Fibroblast of the aortic adventitia (primary cell): ENCODE data around the gene POU6F1. TPM values are rescaled to one million over a fixed set of nuclear protein-coding genes. Genes with fewer than 3 reads are reported as not detected.

ENCODE experiments used
- DNase-seq: peaks from one replicate; pipeline ENCODE4 v3.0.0-alpha.2; 2010; ENCODE audit warnings: low read depth
- H3K4me3 ChIP-seq: 2 replicates; pipeline ENCODE4 v1.5.1; 2011; ENCODE audit warnings: low read depth, mild to moderate bottlenecking, control low read depth, low read length, moderate library complexity
- total RNA-seq: library from RNA; depleted of rRNA; stranded (reverse); fragments of >200 nt; gene quantifications from 2 replicates; pipeline ENCODE4 v1.2.3, GENCODE V29; 2012; ENCODE audit warnings: low replicate concordance
- TF ChIP-seq, protein P1 (sequence below): IDR thresholded peaks from 2 replicates; pipeline ENCODE4 v1.5.1; 2011; ENCODE audit warnings: mild to moderate bottlenecking, low read length, control low read depth, inconsistent platforms; ENCODE audit not compliant: insufficient read depth

POU6F1 gene
- total RNA-seq, 1 donor, result 5.7 TPM

DNA sequence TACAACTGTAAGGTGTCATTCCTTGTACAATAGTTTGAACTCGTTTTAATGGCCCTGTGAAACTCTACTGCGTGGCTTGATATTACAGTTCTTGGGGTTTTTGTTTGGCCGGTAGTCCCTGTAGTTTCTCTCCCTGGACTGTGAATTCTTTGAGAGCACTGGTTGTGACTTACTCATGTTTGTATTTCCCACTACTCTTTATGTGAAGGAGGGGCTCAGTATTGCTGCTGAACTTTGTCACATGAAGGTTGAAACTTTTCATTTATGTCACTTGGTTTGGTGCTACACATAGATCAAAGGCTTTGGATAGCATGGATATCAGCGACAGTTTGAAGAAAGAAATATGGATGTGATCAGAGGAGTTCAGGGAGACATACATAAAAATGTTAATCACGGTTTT lies 1.5 kb upstream of the POU6F1 start:
- DNase-seq, result no peak
- TF ChIP-seq, protein P1, sequence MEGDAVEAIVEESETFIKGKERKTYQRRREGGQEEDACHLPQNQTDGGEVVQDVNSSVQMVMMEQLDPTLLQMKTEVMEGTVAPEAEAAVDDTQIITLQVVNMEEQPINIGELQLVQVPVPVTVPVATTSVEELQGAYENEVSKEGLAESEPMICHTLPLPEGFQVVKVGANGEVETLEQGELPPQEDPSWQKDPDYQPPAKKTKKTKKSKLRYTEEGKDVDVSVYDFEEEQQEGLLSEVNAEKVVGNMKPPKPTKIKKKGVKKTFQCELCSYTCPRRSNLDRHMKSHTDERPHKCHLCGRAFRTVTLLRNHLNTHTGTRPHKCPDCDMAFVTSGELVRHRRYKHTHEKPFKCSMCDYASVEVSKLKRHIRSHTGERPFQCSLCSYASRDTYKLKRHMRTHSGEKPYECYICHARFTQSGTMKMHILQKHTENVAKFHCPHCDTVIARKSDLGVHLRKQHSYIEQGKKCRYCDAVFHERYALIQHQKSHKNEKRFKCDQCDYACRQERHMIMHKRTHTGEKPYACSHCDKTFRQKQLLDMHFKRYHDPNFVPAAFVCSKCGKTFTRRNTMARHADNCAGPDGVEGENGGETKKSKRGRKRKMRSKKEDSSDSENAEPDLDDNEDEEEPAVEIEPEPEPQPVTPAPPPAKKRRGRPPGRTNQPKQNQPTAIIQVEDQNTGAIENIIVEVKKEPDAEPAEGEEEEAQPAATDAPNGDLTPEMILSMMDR, result no peak
- no peak overlapping the region for H3K4me3 ChIP-seq

DNA sequence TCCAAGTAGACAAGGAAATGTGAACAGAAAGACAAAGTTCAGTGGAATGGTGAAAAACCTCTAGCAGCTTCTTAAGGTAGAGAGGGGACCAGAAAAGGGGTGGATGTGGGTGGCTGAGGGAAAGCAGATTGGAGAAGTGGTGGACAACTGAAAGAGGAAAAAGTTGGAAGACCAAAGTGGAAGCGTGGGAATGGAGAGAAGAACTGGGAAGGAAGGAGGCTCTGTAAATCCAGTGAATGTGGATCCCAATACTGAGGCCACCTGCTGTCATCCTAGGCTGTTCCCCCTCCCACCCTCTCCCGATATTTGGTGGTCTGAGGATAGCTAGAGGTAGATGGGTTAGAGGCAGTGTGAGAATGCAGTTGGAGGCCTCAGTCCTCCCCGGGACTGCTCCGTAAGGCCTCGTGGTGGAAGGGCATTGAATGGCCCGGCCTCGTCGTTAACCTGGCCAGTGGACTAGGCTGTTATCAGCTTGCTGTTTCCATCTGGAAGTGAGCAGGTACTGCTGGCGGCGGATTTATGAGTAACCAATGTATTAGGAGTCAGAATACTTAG lies 822 bp upstream of the POU6F1 start:
- H3K4me3 ChIP-seq, result peak overlapping the region; percentile 78
- TF ChIP-seq, protein P1, result no peak
- no peak for DNase-seq

DNA sequence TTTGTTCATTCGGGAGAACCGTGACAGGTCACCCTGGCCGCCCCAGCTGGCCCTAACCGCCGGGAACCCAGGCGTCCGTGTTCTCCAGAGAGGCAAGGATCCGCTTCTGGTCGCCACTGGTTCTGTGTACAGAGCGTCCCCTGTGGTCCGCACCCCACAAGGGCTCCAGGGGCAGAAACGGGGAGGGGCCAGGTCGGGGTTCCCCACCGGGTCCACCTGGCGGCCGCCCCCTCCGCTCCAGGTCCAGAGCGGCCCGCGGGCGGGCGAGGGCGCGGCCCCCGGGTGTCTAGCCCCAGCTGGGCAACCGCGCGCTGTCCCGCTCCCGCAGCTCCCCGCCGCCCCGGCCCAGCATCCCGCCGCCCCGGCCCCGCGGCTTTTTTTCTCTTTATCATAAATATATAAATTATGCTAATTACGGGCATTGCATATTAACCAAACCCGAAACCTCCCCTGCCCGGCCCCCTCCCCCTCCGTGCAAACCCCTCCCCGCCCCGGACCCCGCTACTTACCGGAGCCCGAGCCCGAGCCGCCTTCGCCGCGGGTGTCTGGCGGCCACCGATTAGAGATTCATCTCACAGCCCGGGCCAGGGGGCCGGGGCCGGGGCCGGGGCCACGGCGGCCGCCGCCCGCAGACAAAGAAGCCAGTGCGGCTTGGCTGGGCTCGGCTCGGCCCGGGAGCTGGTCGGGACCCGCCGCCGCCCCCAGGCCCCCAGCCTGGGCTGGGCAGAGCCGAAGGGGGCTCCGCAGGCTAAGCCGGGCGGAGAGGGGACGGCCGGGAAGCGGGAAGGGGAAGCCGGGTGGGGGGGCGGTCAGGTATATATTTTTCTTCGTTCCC lies 512 bp downstream of the POU6F1 start:
- TF ChIP-seq, protein P1, result peak; percentile 31
- peak overlapping the region; percentile 78 for H3K4me3 ChIP-seq
- DNase-seq, result no peak

DNA sequence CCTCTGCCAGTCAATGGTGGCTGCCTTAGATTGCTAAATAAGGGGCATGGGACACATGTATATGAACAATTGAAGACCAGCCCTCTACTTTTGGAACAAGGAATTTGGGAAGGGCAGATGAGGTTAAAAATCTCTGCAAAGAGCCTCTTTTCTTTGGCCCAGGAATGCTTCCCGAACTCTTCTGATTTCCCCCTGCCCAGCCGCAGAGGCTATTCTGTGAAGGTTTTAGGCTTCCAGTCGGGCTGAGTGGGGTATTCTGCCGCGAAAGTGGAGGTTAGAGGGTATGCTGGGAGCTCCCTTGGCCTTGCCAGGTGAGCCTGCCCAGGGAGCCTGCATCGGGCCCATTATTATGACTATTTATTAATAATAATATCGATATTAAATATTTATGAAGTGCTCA lies 1.2 kb downstream of the POU6F1 start:
- H3K4me3 ChIP-seq, result peak overlapping the region; percentile 78
- TF ChIP-seq, protein P1, result no peak
- no peak for DNase-seq

DNA sequence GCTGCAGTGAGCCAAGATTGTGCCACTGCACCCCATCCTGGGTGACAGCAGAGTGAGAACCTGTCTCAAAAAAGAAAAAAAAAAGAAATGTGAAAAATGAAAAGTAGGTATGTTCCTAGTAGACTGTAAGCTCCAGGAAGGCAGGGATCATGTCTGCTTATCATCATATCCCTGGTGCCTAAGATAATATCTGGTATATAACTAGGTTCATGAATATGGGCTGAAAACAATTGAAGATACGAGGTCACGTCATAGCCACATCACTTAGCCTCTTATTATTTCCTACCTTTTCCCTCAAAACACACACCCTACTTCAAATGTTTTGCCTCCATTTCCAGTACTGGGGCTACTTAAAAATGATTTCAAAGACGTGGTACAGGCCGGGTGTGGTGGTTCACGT lies 3.0 kb downstream of the POU6F1 start:
- no peak for DNase-seq
- no peak overlapping the region for H3K4me3 ChIP-seq
- TF ChIP-seq, protein P1, result no peak

DNA sequence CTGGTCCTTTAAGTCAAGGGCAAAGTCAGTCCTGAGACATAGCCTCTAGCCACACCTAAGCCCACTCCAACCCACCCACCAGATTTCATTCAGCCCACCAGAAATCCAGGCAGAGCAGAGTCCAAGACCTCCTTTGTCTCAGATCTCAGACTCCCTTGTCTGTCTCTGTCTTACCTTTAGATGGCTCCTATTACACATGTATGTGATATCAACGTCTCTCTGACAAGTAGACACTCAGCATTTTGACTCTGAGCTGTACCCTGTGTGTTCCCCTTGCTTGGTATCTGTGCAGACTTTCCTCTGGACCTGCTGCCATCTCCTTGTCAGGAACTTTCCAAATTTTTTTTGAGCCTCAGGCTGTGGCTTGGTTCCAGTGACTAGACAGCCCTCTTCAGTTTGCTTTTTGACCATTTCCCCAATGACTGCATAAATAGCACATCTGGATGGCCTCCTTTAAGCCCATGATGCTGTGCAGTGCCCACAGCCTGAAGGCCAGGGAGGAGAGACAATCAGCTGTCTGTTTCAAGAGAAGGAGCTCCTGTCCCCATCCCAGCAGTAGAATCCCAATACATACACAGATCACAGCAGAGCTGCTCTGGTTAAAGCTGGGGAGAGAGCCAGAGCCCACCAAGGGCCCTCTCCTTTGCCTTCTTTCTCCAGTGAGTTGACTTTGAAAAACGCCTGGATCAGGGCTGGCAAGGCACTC lies 7.0 kb downstream of the POU6F1 start:
- TF ChIP-seq, protein P1, result no peak
- no peak overlapping the region for H3K4me3 ChIP-seq
- no peak for DNase-seq
